GM19468 (cell line): ENCODE measurements around the gene KLC4.
"Not testable (repeated sequence)": the region's sequence is repeated elsewhere in the genome, so short reads cannot be mapped to it uniquely, and the experiment has no call there.

Experiments used
- ATAC-seq: cut with Tn5 transposase; IDR thresholded peaks from one replicate; pipeline ENCODE4 v1.9.1; 2021; ENCODE audit warnings: mild to moderate bottlenecking, moderate library complexity, moderate number of reproducible peaks; ENCODE audit not compliant: unreplicated experiment; ENCODE audit errors: extremely low read depth

KLC4 gene

DNA sequence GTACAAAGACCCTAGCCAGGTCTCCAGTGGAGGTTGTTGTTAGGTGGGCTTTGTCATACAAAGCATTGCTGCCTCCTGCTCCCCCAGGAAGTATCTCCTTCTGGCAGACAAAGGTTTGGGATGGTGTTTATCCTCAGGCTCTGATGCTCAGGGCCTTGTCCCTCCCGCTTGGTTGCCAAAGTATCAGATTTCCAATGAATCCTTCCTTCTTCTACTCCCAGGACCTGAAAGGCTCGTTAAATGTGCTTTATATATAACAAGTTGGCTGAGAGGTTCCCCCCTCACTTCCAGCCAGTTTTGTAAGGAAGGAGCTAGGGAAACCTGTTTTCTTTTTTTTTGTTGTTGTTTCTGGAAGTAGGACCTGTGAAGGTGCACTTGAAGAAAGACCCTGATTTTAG lies 31.1 kb downstream of the KLC4 start:
- ATAC-seq, result no peak

DNA sequence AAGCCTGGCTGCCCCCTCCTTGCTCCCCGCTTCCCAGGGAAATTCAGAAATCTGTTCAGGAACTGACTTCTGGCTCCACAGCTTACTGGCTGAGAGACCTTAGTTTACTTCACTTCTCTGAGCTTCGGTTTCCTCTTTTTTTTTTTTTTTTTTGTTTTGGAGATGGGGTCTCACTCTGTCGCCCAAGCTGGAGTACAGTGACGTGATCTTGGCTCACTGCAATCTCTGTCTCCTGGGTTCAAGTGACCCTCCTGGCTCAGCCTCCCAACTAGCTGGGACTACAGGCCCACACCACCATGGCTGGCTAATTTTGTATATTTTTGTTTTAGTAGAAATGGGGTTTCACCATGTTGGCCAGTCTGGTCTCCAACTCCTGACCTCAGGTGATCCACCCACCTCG lies 31.6 kb downstream of the KLC4 start:
- no peak for ATAC-seq

DNA sequence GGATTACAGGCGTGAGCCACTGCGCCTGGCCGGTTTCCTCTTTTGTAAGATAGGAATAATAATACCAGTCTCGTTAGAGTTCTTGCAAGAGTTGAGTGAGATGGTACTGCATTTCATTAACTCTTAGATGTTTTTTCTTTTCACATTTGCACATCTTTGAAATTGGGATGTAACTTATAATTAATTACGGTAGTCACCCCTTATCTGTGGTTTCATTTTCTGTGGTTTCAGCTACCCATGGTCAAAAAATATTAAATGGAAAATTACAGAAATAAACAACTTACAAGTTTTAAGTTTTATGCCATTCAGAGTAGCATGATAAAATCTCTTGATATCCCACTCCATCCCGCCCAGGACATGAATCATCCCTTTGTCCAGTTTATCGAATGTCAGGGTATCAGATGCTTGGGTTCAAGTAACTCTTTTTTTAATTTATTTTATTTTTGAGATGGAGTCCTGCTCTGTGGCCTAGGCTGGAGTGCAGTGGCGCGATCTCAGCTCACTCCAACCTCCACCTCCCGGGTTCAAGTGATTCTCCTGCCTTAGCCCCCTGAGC lies 32.1 kb downstream of the KLC4 start:
- no peak for ATAC-seq

DNA sequence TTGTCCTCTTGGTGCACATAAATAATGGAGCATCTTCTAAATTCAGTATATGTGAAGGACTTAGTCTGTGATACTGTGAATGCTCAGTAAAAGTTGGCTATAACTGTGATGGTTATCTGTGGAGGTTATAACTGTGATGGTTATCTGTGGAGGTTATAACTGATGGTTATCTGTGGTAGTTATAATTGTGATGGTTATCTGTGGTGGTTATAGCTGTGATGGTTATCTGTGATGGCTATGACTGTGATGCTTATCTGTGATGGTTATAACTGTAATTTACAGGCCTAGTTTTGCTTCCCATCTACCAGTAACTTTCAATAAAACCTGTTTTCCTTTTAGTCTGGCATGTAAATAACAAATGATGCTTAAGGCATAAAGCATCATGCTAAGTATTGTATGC lies 33.2 kb downstream of the KLC4 start:
- no peak for ATAC-seq

- ATAC-seq, result no peak
Measured at GRCh38 chr6:43093436-43094289, 34.2 kb downstream of the KLC4 start.

DNA sequence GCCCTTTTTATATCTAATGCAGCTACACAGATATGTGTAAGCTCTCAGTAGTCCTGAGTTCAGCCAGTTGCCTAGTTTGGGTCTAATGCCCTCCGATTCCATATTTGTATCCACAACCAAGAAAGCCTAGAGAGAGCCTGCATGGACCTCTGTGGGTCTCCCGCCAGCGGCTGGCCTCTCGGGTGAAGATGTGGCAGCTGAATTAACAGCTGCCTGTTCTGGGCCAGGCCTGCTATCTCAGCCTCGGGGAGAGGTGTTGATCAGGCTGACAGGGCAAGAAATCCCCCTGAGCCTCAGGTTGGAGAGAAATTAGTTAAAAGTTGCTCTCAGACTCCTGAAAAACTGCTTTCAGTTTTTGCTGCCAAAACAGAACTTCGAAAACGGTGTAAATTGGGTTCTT lies 36.5 kb downstream of the KLC4 start:
- ATAC-seq, result no peak

GRCh38 chr6:43096451-43097097 lies 37.1 kb downstream of the KLC4 start:
- no peak for ATAC-seq

GRCh38 chr6:43097098-43097489 lies 37.7 kb downstream of the KLC4 start:
- no peak for ATAC-seq

DNA sequence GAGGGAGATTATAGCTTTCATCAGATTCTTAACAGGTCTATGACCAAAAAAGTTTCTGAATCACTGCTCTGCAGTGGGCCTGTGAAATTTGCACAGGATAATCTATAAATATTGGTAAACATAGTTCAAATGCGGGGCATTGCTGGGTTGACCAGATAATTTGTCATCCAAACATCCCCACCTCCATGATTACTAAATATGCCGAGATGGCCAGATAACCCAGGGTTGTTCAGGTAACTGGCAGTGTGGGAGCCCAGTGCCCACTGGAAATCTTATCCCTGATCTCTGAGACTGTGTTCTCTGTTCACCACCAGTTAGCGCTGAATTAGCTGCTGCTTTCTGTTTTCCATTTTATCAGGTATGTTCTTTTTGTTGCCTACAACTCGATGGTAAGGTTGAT lies 38.1 kb downstream of the KLC4 start:
- no peak for ATAC-seq

DNA sequence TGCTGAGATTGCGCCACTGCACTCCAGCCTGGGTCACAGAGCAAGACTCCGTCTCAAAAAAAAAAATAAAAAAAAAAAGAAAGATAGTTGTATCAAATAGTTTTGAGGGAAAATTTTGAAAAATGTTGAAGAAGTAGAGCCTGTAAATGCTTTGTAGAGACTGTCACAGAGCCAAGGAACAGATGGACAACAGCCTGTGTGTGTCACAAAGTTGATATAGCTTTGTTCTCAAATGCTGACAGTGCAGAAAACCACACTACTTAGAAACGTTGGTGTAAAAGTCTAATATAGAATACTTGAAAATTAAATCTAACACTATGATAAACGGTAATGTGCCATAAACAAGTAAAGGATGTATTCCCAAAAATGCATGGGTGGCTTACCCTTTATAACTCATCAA lies 42.1 kb downstream of the KLC4 start:
- no peak for ATAC-seq

DNA sequence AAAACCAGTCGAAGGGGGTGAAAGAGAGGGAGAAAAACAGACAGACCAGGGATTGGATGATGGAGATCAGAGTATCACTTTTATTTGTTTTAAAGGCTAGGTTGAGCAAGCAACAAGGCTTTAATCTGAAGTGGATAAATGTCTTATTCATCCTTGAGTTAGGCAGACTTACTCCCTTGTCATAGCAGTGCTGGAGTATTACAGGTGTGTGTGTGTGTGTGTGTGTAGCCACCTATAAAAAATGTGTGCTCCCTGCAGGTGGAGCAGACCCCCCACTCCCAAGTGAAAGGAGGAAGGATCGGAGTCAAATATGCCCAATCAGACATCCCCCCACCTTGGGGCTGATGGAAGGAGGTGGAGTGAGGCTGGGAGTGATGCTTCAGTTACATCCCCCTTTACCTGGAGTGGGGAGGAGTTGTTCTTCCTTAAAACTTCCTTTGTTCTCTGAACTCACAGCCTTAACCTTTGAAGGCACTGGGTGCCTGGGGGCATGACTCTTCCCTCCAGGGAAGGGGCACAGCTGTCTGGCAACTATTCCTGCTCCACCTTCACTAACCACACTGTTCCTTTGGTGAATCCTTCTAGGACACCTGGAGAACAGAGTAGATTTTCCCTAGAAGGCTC lies 43.9 kb downstream of the KLC4 start:
- no peak for ATAC-seq

DNA sequence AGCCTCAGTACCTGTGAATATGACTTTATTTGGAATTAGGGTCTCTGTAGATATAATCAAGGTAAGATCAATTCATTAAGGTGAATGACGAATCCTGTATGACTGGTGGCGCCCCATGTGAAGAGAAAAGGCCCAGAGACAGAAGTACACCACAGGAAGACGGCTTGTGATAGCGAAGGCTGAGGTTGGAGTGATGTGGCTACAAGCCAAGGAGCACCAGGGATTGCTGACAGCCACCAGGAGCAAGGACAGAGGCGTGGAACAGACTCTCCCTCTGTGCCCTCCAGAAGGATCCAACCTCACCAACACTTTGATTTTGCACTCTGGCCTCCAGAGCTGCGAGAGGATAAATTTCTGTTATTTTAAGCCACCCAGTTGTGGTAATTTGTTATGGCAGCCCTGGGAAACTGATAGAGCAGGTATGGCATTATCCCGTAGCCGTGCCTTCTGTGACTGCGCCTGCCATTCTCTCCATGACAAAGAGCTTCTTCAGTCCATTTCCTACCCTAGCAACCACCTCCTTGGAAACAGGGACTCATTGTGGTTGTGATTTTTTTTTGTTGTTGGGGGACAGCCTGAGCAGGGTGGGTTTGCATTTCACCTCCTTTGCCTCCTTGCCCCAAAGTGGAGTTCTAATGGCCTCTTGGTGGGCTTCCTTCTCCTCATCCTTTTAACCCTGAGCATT lies 46.2 kb downstream of the KLC4 start:
- ATAC-seq, result no peak

DNA sequence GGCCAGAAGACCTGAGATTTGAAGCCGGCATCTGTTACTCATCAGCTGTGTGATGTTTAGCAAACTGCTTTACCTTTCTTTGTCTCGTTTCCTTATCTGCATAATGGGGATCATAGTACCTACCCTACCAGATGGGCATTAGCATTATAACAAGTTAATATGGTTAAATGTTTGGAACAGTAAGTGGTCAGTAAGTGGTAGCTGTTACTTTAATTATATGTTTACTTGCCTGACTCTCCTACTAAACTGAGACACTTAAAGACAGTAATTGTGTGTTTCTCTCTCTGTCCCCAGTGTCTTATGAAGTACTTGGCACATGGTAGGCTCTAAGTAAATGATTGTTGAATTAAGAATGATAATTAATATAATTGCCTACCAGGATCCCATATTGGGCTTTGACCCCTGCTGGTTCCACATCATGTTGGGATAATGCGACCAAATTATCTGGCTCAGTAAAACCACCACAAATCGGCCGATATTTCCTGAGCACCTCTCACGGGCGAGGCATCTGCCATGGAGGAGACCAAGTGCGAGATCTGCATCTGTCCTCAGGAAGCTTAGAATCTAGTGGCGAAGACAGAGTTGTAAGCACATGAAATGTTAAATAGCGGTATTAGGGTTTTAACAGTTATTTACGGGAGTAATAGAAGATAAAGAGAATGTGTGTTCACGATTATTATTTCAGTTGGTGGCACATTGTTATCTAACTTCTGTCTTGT lies 48.1 kb downstream of the KLC4 start:
- ATAC-seq, result no peak

DNA sequence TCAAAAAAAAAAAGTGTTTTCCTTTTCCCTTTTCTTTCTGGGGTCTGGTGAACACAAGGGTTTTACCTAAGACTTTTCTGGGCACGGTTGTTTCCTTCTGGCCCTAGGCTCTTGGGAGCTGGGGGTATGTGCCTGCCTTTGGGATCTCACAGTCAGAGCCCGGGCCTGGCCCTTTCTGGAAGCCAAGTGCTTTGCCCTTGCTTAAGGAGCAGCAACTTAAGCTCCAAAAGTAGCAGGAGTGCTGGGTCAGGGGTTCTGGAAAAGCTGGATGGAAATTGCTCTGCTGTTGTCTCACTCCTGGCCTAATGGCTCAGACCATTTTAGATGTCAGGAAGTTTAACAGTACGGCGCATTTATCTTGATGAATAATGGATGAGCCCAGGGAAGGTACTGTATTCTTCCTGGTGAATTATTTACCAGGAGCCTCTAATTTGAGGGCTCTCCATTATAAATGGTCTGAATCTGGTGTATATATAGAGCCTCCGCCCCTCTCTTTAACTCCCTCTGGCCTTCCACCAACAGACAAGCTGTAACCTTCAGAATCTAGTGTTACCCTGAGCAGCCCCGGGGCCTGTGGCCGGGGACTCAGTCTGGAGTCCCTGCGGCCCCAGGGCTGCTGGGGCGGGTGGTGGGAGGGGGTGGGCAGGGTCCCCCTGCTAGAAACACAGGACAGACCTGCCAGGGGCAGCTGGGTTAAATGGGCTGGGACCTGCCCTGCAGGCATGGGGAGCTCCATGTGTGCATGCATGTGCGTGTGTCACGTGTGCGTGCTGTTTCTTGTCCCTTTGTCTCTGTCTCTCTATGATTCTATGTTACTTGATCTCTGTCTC lies 54.2 kb downstream of the KLC4 start:
- ATAC-seq, result no peak

DNA sequence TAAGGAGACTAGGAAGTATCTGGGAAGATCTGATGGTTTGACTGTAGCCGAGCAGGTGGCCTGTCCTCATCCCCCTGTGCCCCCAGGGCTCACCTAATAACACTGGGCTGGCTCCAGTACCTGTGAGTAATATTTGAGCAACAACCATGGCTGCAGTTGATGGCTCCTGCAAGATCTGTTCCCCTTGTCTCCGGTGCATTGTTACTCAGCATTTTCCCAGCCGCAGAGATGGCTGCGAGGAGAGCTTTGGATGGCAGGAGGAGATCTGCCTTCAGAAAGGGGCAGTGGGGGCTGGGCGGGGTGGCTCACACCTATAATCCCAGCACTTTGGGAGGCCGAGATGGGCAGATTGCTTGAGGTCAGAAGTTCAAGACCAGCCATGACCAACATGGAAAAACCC lies 55.9 kb downstream of the KLC4 start:
- no peak for ATAC-seq

DNA sequence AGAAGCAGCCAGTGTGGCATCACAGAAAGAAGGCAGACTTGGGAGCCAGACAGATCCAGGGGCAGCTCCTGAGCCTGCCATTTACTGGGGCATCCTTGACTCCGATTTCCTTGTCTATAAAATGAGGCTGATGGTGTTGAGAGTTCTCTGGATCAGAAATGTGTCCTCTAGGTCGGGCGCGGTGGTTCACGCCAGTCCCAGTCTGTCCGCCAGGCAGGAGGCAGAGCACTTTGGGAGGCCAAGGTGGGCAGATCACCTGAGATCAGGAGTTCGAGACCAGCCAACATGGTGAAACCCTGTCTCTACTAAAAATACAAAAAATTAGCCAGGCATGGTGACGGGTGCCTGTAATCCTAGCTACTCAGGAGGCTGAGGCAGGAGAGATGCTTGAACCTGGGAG lies 58.0 kb downstream of the KLC4 start:
- ATAC-seq, result not testable (repeated sequence)

DNA sequence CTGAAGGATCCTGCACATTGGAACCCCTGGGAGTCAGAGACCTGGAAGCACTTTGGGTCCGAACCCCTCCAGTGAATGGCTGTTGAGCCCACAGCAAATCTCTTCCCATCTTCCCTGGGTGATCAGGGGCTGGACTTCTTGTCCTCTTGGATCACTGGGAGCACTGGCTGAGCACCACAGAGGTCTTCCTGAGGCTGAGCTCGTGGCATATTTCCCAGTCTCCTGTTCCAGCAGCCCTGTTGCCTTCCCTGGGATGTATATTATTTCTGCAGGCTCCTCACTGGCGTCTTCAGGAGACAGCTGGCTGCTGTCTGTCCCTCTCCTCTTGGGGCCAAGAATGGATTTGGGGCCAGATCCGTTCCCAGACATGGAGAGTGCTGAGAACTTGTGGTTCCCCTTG lies 60.1 kb downstream of the KLC4 start:
- no peak for ATAC-seq

GRCh38 chr6:43120101-43120763 lies 60.8 kb downstream of the KLC4 start:
- no peak for ATAC-seq
